ENCODE data around the gene TBL1X. TPM values are rescaled to one million over a fixed set of nuclear protein-coding genes. Genes with fewer than 3 reads are reported as not detected.

Gene TBL1X
- total and polyA plus RNA-seq, 2 experiments from 2014 or later, result 8.7 to 26.9 TPM

DNA sequence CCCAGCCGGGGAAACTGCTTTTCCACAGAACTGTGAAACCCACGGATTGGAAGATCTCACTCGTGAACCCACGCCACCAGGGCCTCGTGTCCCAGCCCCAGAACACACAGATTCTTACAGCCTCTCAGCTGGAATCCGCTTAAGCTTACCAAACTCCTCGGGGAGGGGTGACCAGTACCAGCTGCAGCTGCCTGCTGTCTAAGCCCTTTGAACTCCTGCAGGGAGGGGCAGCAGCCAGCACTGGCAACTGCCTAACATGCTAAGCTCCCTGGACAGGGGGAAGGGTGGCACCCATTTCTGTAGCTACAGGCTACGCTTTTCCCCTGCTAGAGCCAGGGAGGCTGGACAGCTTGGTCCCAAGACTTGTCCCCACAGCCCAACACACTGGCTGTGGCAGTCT lies 38.4 kb downstream of the TBL1X start (continued):
- TF ChIP-seq, protein P1, sequence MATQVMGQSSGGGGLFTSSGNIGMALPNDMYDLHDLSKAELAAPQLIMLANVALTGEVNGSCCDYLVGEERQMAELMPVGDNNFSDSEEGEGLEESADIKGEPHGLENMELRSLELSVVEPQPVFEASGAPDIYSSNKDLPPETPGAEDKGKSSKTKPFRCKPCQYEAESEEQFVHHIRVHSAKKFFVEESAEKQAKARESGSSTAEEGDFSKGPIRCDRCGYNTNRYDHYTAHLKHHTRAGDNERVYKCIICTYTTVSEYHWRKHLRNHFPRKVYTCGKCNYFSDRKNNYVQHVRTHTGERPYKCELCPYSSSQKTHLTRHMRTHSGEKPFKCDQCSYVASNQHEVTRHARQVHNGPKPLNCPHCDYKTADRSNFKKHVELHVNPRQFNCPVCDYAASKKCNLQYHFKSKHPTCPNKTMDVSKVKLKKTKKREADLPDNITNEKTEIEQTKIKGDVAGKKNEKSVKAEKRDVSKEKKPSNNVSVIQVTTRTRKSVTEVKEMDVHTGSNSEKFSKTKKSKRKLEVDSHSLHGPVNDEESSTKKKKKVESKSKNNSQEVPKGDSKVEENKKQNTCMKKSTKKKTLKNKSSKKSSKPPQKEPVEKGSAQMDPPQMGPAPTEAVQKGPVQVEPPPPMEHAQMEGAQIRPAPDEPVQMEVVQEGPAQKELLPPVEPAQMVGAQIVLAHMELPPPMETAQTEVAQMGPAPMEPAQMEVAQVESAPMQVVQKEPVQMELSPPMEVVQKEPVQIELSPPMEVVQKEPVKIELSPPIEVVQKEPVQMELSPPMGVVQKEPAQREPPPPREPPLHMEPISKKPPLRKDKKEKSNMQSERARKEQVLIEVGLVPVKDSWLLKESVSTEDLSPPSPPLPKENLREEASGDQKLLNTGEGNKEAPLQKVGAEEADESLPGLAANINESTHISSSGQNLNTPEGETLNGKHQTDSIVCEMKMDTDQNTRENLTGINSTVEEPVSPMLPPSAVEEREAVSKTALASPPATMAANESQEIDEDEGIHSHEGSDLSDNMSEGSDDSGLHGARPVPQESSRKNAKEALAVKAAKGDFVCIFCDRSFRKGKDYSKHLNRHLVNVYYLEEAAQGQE (IDR thresholded peaks at IDR 0.05; ENCODE audit: unreplicated experiment), result no peak
- TF ChIP-seq POLR2AphosphoS5 (IDR thresholded peaks at IDR 0.05; ENCODE audit: low read depth) (no peak), JUNB (IDR thresholded peaks at IDR 0.05; ENCODE audit: unreplicated experiment) (no peak)
- TF ChIP-seq, protein P2, sequence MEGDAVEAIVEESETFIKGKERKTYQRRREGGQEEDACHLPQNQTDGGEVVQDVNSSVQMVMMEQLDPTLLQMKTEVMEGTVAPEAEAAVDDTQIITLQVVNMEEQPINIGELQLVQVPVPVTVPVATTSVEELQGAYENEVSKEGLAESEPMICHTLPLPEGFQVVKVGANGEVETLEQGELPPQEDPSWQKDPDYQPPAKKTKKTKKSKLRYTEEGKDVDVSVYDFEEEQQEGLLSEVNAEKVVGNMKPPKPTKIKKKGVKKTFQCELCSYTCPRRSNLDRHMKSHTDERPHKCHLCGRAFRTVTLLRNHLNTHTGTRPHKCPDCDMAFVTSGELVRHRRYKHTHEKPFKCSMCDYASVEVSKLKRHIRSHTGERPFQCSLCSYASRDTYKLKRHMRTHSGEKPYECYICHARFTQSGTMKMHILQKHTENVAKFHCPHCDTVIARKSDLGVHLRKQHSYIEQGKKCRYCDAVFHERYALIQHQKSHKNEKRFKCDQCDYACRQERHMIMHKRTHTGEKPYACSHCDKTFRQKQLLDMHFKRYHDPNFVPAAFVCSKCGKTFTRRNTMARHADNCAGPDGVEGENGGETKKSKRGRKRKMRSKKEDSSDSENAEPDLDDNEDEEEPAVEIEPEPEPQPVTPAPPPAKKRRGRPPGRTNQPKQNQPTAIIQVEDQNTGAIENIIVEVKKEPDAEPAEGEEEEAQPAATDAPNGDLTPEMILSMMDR (conservative IDR thresholded peaks at IDR 0.05; ENCODE audit: low read depth in 2 of 2), result no peak

DNA sequence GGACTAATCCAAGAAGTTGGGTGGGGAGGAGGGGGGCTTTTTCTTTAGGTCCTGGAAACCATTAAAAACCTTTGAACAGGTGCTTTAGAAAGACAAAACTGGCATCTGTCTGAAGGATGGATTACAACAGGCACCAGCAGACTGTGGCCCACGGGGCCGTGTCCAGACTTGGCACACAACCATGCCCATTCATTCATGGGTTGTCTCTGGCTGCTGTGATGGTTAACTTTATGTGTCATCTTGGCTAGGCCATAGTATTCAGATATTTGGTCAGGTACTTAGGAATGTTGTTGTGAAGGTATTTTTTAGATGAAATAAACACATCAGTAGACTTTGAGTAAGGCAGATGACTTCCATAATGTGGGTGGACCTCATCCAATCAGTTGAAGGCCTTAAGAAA lies 45.5 kb downstream of the TBL1X start:
- H3K4me3 ChIP-seq, result no peak overlapping the region
- Mint-ChIP-seq H3K9me3 (peaks cover under 1% of the 10 kb centered on the region; the same call in 1 of the 3 replicates), H3K36me3 (ENCODE audit: low read depth) (peaks cover 49% of the 10 kb centered on the region), H3K27me3 (ENCODE audit: insufficient read depth, low read depth, poor library complexity) (no peaks in the 10 kb centered on the region), H3K4me3 (no peak overlapping the region), H3K27ac (no peak overlapping the region), H3K4me1 (no peaks in the 10 kb centered on the region)
- no peak overlapping the region for H3K4me2 ChIP-seq
- no peaks in the 10 kb centered on the region for H3F3A ChIP-seq (replicated peaks; ENCODE audit: low read depth)
- DNase-seq (ENCODE audit: low spot score) (no peak), ATAC-seq (no peak)
- no peaks in the 10 kb centered on the region for H3K79me2 ChIP-seq (replicated peaks; ENCODE audit: insufficient read depth)
- H3K27me3 ChIP-seq (ENCODE audit: insufficient read depth), result no peaks in the 10 kb centered on the region
- TF ChIP-seq ZNF114 (CRISPR knock-in tag; IDR thresholded peaks at IDR 0.05) (no peak), JUNB (IDR thresholded peaks at IDR 0.05; ENCODE audit: unreplicated experiment) (no peak)
- H3K36me3 ChIP-seq (ENCODE audit: insufficient read depth), result no peaks in the 10 kb centered on the region
- H3K4me1 ChIP-seq (ENCODE audit: insufficient read depth), result no peaks in the 10 kb centered on the region
- no peaks in the 10 kb centered on the region for H4K20me1 ChIP-seq (replicated peaks; ENCODE audit: insufficient read depth)
- H2AFZ ChIP-seq, result no peak overlapping the region
- no peaks in the 10 kb centered on the region for H3K9me2 ChIP-seq (ENCODE audit: insufficient read depth)
- no peak overlapping the region for H3K27ac ChIP-seq (ENCODE audit: low read depth)

DNA sequence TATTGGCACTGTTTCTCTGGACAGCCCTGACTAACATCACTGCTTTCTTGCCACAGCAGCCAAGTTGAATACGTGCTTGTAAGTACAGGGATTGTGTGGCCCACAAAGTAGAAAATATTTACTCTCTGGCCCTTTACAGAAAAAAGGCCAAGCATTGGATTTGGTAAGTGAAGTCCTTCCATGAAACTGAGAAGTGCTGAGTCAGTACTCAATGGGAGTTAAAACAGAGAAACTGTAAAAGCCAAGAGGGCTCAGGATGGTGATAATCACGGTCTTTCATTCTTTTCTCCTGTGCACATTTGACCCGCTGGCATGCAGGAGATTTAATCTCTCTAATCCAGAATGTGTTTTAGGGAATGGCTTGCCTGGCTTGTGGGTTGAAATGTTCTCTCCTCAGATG lies 46.1 kb downstream of the TBL1X start:
- Histone ChIP-seq H3K4me3 (no peak overlapping the region), H3K79me2 (replicated peaks; ENCODE audit: insufficient read depth) (no peaks in the 10 kb centered on the region), H3K4me2 (no peak overlapping the region), H3K27me3 (ENCODE audit: insufficient read depth) (no peaks in the 10 kb centered on the region), H3K4me1 (ENCODE audit: insufficient read depth) (no peaks in the 10 kb centered on the region), H4K20me1 (replicated peaks; ENCODE audit: insufficient read depth) (no peaks in the 10 kb centered on the region), H3K9me2 (ENCODE audit: insufficient read depth) (no peaks in the 10 kb centered on the region), H3K27ac (ENCODE audit: low read depth) (no peak overlapping the region), H2AFZ (no peak overlapping the region), H3K36me3 (ENCODE audit: insufficient read depth) (no peaks in the 10 kb centered on the region), H3F3A (replicated peaks; ENCODE audit: low read depth) (no peaks in the 10 kb centered on the region)
- Mint-ChIP-seq H3K4me1 (no peaks in the 10 kb centered on the region; the same call in 2 of the 3 replicates), H3K27me3 (ENCODE audit: insufficient read depth, low read depth, poor library complexity) (no peaks in the 10 kb centered on the region), H3K4me3 (no peak overlapping the region), H3K27ac (no peak overlapping the region), H3K9me3 (no peaks in the 10 kb centered on the region; the same call in 2 of the 3 replicates), H3K36me3 (ENCODE audit: low read depth) (peaks cover 42% of the 10 kb centered on the region)
- ATAC-seq, result no peak
- DNase-seq (ENCODE audit: low spot score), result no peak
- TF ChIP-seq, protein P2 (conservative IDR thresholded peaks at IDR 0.05; ENCODE audit: low read depth in 2 of 2), result no peak
- TF ChIP-seq JUNB (IDR thresholded peaks at IDR 0.05; ENCODE audit: unreplicated experiment), result no peak
- no peak for TF ChIP-seq CREB1 (CRISPR knock-in tag; IDR thresholded peaks at IDR 0.05; ENCODE audit: low read depth)
- TF ChIP-seq, protein P1 (IDR thresholded peaks at IDR 0.05; ENCODE audit: unreplicated experiment), result no peak
- TF ChIP-seq ZNF331 (CRISPR knock-in tag; IDR thresholded peaks at IDR 0.05; ENCODE audit: low read depth), result no peak
- no peak for TF ChIP-seq STAT1 (IDR thresholded peaks at IDR 0.05; ENCODE audit: unreplicated experiment)
- TF ChIP-seq EZH2 (IDR thresholded peaks at IDR 0.05; ENCODE audit: low read depth, unreplicated experiment), result no peak

Measured in GM23338 (cell line).